NCI-H1694 treated with DMSO at 0.1 percent for 48 hours (cell line): ENCODE data around the gene HNRNPL.

Source experiments
- DNase-seq: peaks from one replicate; lab custom pipeline; 2025; lab: John Stamatoyannopoulos, UW

Gene HNRNPL

DNA sequence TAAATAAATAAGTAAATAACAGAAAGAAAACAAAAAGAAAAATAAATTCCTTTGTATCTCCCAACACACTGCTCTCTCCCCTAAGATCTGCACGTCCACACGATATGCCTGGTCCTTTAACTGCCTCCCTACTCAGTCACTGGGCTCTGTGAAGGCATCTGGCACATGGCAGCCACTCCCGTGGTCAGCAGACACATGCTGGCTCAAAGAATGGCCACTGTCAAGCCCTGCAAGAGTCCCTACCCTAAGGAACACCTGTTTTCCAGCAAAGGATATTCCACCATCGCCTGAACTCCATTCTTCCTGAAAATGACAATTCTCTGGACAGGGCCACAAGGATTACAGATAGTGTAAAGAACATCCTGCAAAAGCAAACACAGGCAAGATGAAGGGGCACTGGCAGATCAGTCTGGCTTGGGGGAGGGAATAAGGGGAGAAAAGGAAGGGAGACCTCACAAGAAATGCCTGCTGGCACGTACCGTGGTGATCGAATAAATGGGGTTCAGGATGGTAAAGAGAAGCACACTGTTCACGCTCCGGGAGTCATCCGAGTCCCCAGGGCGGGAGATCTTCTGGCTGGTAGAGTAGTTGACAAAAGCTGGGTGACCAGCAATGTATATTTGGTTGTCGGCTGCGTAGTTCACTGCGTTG is 4.3 kb downstream of the HNRNPL start:
- no peak for DNase-seq

GRCh38 chr19:38844093-38844686 is 5.6 kb downstream of the HNRNPL start:
- no peak for DNase-seq

- DNase-seq, result no peak
These were observed 6.5 kb downstream of the HNRNPL start for GRCh38 chr19:38843175-38843758.

- no peak for DNase-seq
These were observed 7.2 kb downstream of the HNRNPL start for GRCh38 chr19:38842439-38843174.

GRCh38 chr19:38841787-38842438 is 7.9 kb downstream of the HNRNPL start:
- no peak for DNase-seq

- DNase-seq, result no peak
These were observed 8.5 kb downstream of the HNRNPL start for GRCh38 chr19:38841180-38841766.

GRCh38 chr19:38840583-38840968 is 9.2 kb downstream of the HNRNPL start:
- DNase-seq, result no peak

DNA sequence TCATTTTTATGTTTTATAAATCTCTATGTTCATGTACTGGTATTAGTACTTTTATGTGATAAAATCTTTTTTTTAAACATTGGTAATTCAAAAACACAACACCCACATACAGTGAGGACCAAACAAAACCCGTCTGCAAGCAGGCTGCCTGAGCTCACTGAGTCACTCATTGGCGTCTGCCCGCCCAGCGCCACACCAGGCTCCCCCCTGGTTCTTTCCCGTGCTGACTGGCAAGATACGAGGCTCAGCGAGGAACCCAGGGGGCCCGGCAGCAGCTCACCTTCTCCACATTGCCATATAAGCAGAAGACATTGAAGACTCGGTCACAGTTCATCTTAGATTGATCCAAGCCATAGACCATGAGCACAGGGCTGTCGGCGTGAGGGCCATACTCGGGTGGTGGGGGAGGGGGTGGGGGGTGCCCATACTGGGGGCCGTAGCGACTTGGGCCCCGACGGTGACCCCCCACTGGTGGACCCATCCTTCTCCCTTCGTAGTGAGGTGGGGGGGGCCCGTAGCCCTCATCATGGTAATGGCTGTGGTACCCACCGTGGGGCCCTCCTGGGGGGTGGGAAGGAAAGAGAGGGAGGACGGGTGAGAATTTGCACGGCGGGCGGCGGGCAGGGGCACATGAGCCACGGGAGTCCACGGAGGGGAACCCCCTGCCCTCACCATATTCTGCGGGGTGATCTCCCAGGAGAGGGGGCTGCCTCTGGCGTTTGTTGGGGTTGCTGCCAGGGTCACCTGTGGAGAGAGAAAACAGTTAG is 9.8 kb downstream of the HNRNPL start:
- DNase-seq, result no peak

DNA sequence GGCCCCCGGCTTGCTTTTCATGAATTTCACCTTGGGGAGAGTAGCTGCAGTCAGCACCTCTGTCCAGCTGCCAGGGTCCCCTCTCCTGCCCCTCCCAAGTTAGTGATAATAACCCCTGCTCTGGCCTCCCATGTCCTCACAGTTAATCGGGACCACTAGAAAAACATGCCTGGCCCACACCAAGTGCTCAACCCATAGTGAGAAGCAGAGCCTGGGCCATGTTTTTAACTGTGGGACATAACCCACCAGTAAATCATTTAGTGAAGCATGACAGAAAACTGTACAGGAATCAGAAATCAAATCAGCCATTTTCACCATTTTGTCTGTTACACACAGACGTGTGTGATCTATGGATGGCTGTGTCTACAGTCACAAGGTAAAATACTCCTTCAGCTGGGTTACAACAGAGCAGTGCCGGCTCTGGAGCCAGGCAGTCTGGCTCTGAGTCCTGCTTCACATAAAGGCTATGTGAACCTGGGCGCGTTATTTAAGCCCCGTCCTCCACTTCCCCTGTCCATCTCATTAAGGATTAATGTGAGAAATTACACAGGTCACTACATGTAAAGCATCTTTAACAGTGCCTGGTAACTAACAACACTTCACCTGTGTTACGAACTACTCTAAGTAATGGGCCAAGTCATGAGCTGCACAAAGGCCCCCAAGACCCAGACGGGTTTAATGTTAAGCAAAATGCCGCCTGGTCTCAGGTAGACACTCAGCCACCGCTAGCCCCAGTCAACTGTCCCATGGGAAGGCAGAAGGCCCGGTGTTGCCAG is 10.6 kb downstream of the HNRNPL start:
- no peak for DNase-seq

- no peak for DNase-seq
These were observed 11.4 kb downstream of the HNRNPL start for GRCh38 chr19:38838208-38838985.

DNA sequence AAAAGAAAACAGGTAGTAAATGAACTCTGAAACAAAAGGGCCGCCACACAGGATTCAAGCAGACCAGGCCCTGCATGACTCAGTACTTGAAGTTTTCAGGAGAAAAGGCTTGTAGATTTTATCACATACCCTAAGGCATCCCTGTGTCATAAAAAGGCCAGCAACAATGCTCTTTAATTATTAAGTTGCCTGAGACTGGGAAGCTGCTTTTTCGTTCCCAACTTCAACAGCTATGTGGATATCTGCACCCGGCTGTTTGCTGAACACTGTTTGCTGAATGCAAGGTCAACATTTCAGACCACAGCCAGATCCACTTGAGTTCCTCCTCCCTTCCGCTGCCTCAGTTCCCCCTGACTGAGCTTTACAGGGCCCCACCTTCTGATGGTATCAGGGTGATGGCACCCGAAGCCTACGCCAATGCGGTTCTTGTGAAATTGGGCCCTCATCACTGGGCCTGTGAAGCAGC is 12.1 kb downstream of the HNRNPL start:
- DNase-seq, result no peak

DNA sequence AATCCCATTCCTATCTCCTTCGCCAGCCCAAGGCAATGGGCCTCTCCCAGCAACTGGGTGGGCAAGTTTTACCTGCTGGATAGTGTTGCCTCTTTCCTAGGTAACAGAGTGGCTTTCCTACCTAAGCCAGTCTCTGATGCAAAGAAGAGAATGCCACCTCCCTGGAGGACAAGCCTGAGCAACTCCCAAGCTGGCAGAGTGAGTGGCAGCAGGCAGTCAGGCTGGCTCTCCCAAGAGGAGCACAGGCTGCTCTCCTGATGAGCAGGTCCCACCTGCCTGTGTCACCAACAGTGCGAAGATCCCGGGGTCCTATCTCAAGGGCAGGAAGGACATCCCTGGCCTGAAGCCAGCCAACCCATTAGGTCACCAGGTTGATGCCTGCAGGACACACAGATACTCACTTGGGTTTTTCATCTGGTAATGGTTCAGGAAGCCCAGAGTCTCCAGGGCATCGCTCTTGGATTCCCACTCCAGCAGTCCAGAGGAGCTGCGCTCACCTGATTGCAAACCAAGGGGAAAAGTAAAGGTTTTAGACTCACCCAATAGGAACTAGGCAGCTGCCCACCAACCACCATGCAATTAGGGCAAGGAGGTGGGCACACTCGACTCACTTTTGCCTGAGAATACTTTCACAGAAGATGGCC is 12.7 kb downstream of the HNRNPL start:
- DNase-seq, result no peak

- DNase-seq, result no peak
These were observed 13.4 kb downstream of the HNRNPL start for GRCh38 chr19:38836159-38836982.

DNA sequence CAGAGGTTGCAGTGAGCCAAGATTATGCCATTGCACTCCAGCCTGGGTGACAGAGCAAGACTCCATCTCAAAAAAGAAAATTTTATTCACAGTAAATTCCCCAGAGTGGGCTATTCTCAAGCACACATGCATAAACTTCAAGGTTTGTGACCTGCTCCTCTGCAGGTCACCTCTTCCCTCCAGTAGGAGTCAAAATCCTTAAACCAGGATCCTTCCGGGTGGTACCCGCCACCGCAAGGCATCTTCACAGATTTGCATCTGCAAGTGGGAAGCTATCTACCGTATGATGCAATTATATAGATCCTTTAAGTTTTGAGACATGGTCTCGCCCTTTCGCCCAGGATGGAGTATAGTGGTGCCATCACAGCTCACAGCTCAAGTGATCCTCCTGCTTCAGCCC is 15.2 kb downstream of the HNRNPL start:
- DNase-seq, result no peak

GRCh38 chr19:38834104-38834490 is 15.7 kb downstream of the HNRNPL start:
- DNase-seq, result no peak

DNA sequence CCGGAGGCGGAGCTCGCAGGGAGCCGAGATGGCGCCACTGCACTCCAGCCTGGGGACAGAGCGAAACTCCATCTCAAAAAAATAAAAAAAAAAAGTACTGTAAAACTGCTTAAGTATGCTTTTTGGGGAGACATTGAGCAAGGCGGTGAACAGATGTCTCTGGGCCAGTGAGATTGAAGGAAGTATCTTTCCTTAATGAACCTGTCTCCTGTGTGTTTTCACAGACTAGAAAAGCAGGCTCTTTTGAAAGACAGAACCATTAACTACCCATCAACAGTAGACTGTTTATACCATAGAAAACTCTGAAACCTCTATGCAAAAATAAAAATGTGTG is 16.7 kb downstream of the HNRNPL start:
- no peak for DNase-seq

DNA sequence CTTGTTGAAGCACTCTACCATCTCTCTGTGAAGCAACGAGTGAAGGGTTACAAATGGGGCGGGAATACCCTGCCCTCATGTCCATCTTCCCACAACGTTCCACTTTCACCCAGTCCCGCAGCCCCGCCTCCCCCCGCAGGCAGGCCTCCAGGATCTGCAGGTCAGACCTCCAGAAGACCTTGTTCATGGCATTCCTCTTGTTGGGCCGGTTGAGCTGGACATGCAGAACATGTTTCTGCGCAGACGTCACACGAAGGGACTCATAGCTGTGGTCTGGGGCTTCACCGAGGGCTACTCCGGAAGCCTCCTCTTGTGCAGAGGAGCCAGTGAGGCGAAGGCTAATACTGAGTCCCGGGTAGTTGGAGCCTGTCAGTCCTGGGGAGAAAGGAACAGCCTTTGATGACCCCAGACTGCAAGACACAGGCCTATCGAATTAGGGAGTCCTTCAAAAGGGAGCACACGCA is 18.6 kb downstream of the HNRNPL start:
- DNase-seq, result no peak

GRCh38 chr19:38830039-38830733 is 19.6 kb downstream of the HNRNPL start:
- no peak for DNase-seq
